Lower leg skin (tissue), 4 donors: ENCODE data around the gene AKR7A3. TPM values are rescaled to one million over a fixed set of nuclear protein-coding genes. Genes with fewer than 3 reads are reported as not detected.
"Not testable (repeated sequence)": the region's sequence is repeated elsewhere in the genome, so short reads cannot be mapped to it uniquely, and the experiment has no call there.

Experiments used
- DNase-seq, 2 donors: peaks; one replicate each; pipeline ENCODE4 v3.0.0-alpha.2; 2019; ENCODE audit warnings: low spot score in 2 of 2
- H3K4me3 ChIP-seq: fragments of 200-600 bp; sonication (generic); 2 replicates; pipeline ENCODE4 v1.5.1; 2017; ENCODE audit warnings: mild to moderate bottlenecking, low read depth; ENCODE audit not compliant: poor library complexity, severe bottlenecking
- POLR2A ChIP-seq, 2 donors: fragments of 450-650 bp; IDR thresholded peaks; one replicate each; pipeline ENCODE4 v1.6.1; 2016 to 2017; ENCODE audit warnings: antibody characterized with exemption in 2 of 2, mild to moderate bottlenecking in 1 of 2, moderate library complexity in 1 of 2
- WGBS, 2 donors: methylation state at CpG; one replicate each; pipeline ENCODE4 v1.1.5; 2018; 5-methylcytosine and 5-hydroxymethylcytosine counted together
- intact Hi-C: fragments of 100-400 bp; cut with DNase I; formaldehyde crosslinking; loops from one replicate; pipeline ENCODE4 v1.15.0; 2023; ENCODE audit warnings: low total_unique reads
- total RNA-seq, 4 donors: library from RNA; depleted of rRNA; stranded (reverse); fragments of >200 nt; gene quantifications; one replicate each; pipeline ENCODE4 v1.1.0, GENCODE V29; 2016
- TF ChIP-seq, protein P1 (sequence below), 3 donors: fragments of 450-650 bp; IDR thresholded peaks; one replicate each; pipeline ENCODE4 v1.5.1; 2016; ENCODE audit warnings: antibody characterized with exemption in 3 of 3, mild to moderate bottlenecking in 3 of 3, moderate library complexity in 2 of 3

The AKR7A3 gene
- total RNA-seq, 4 donors from 2014 or later = 0.84 to 2.4 (median 1.6) TPM

GRCh38 chr1:19284881-19285280 is 3.7 kb downstream of the AKR7A3 start:
- intact Hi-C loops = no loop called here
- no peak for DNase-seq
- TF ChIP-seq POLR2A (IDR thresholded peaks at IDR 0.05) = no peak
- TF ChIP-seq, protein P1, sequence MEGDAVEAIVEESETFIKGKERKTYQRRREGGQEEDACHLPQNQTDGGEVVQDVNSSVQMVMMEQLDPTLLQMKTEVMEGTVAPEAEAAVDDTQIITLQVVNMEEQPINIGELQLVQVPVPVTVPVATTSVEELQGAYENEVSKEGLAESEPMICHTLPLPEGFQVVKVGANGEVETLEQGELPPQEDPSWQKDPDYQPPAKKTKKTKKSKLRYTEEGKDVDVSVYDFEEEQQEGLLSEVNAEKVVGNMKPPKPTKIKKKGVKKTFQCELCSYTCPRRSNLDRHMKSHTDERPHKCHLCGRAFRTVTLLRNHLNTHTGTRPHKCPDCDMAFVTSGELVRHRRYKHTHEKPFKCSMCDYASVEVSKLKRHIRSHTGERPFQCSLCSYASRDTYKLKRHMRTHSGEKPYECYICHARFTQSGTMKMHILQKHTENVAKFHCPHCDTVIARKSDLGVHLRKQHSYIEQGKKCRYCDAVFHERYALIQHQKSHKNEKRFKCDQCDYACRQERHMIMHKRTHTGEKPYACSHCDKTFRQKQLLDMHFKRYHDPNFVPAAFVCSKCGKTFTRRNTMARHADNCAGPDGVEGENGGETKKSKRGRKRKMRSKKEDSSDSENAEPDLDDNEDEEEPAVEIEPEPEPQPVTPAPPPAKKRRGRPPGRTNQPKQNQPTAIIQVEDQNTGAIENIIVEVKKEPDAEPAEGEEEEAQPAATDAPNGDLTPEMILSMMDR (IDR thresholded peaks at IDR 0.05) = no peak
- no peak overlapping the region for H3K4me3 ChIP-seq
- 61 to 75% methylated on average over 8 of the region's 8 CpGs for WGBS, 2 donors

GRCh38 chr1:19283891-19284290 is 4.7 kb downstream of the AKR7A3 start:
- no peak overlapping the region for H3K4me3 ChIP-seq
- TF ChIP-seq, protein P1 (IDR thresholded peaks at IDR 0.05) = no peak
- no peak for TF ChIP-seq POLR2A (IDR thresholded peaks at IDR 0.05)
- 96% methylated on average over 9 of the region's 9 CpGs for WGBS, 2 donors
- DNase-seq = no peak
- intact Hi-C loops = no loop called here

GRCh38 chr1:19274636-19275035 is 13.9 kb downstream of the AKR7A3 start:
- DNase-seq = no peak
- intact Hi-C loops = no loop called here
- 90 to 92% methylated on average over 5 of the region's 5 CpGs for WGBS, 2 donors
- no peak overlapping the region for H3K4me3 ChIP-seq
- no peak for TF ChIP-seq POLR2A (IDR thresholded peaks at IDR 0.05)
- TF ChIP-seq, protein P1 (IDR thresholded peaks at IDR 0.05) = no peak

GRCh38 chr1:19273844-19274531 is 14.6 kb downstream of the AKR7A3 start:
- intact Hi-C loops, H3K4me3 ChIP-seq, DNase-seq: not testable (repeated sequence)
- 28 to 32% methylated on average over 29 to 34 of the region's 66 CpGs for WGBS, 2 donors

DNA sequence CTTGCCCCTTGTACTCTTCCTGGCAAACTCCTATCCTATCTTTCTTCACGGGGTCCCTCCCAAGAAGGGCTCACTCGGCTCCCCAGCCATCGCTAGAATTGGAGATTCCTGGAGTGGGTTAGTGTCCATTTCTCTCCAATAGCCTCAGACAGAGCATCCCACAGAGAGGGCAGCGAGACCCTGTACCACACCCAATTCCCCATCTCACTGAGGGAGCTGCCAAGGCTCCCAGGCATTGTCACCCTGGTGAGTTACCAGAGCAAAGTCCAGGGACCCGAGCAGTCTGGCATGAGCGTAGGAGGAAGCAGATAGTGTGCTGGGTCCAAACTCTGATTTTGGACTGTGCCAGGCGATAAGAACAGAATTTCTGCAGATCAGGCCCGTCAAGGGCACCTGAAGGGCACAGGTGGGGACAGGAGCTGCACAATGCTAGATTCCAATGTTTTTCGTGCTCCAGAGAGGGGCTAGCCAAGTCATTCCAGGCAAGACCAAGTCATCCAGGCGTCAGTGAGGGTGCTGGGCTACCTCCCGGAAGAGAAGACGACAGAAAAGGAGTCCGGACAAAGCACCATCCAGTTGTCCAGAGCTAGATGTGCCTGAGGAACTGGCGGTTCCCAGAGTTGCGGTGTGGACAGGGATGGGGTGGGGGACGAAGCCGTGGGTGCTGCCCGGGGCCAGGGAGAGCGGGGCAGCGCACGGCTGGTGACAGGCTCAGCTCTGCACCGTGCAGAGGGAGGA is 15.3 kb downstream of the AKR7A3 start:
- intact Hi-C loops = no loop called here
- 87 to 89% methylated on average over 22 of the region's 22 CpGs for WGBS, 2 donors
- no peak for DNase-seq
- no peak overlapping the region for H3K4me3 ChIP-seq
- TF ChIP-seq POLR2A (IDR thresholded peaks at IDR 0.05) = no peak
- TF ChIP-seq, protein P1 (IDR thresholded peaks at IDR 0.05) = no peak

DNA sequence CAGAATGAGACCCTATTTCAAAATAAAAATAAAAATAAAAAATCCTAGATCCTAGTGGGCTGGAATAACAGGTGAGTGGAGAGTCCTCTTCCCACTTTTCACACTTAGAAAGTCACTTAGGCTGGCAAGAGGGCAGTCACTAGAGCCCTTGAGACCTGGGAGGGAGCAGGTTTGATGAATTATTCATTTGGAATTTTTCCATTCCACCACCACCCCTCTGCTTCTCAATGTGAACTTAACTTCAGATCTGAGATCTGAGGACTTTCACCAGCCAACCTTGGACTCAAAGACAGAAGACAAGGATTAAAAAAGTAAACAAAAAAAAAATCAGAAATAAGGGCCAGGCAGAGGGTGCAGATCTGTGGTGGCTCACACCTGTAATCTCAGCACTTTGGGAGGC is 16.5 kb downstream of the AKR7A3 start:
- no peak for DNase-seq
- no peak overlapping the region for H3K4me3 ChIP-seq
- intact Hi-C loops = no loop called here
- TF ChIP-seq, protein P1 (IDR thresholded peaks at IDR 0.05) = no peak
- no peak for TF ChIP-seq POLR2A (IDR thresholded peaks at IDR 0.05)

DNA sequence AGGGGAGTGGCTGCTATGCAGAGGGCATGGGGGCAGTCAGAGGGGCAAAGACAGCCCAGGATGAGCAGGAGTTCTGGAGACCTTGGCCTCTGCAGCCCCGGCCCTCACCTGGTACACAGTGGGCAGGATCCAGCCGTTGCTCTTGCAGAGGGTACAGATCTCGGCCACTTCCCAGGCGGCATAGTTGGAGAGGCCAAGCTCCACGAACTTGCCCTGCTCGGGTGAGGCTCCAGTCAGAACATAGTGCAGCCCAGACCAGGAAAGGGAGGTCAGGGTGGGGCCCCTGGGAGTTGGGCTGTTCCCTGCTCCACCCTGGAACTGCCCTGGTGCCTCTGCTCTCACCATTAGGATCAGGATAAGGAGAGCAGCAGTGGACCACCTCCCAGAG is 18.2 kb downstream of the AKR7A3 start:
- 66 to 93% methylated on average over 6 of the region's 6 CpGs for WGBS, 2 donors
- intact Hi-C loops, DNase-seq, H3K4me3 ChIP-seq: not testable (repeated sequence)

DNA sequence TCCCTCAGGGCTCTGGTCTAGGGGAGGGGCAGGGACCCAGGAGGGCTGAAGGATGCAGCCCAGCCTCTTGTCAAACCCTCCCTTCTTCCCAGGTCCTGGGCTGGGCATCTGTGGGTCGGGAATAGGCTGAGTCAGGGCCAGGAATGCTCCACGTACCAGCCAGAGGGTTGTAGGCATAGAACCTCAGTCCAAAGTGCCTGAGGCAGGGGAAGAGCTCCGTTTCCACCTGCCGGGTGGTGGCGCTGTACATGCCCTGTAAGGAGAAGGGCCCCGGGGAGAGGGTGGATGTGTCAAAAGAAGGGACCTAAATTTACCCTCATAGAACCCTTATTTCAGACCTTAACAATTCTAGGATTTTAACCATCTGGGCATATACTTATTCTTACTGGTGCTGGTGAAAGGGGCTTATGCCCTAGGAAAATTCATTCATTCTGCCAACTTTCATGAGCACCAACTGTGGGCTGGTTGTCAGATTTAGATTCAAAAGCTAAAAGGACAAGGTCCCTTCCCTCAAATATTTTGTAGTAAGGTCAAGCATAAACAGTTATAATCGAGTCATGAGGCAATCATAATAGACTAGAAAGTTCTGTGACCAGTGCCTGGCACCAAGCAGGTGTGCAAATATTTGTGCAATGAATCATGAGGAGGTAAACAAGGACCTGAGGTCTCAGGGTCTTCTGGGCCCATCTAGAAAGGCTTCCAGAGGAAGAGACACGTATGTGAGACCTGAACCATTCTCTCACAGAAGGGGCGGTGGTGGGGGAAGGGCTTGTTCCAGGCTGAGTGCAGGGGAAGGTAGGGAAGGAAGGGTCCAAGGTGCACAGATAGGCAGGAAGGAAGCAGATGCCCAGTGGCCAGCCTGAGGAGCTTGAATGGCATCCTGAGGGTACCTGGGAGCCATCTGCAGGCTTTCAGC is 18.9 kb downstream of the AKR7A3 start:
- 67 to 74% methylated on average over 9 of the region's 9 CpGs for WGBS, 2 donors
- intact Hi-C loops, DNase-seq, H3K4me3 ChIP-seq: not testable (repeated sequence)
